ENCODE measurements around the gene MZT2A. TPM values are rescaled to one million over a fixed set of nuclear protein-coding genes. Genes with fewer than 3 reads are reported as not detected.
"Not testable (repeated sequence)": the region's sequence is repeated elsewhere in the genome, so short reads cannot be mapped to it uniquely, and the experiment has no call there.

Gene MZT2A
- total and polyA plus RNA-seq, 7 experiments from 2014 or later = 44.9 to 144 (median 110) TPM

DNA sequence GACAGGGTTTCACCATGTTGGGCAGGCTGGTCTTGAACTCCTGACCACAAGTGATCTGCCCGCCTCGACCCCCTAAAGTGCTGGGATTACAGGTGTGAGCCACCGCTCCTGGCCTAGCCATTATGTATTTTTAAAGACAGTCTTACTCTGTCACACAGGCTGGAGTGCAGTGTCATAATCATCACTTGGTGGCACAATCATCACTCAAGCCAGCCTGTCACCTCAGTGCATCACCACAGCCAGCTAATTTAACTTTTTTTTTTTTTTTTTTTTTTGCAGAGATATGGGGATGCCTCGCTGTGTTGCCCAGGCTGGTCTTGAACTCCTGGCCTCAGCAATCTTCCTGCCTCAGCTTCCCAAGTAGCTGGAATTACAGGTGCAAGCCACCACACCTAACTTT lies 11.4 kb upstream of the MZT2A start:
- H3K27me3 ChIP-seq (ENCODE audit: control insufficient read depth in 2 of 2, insufficient read depth in 2 of 2, low read length in 2 of 2); H3K9me3 Mint-ChIP-seq; H3K9me3 ChIP-seq (ENCODE audit: control insufficient read depth in 2 of 3, low read length in 3 of 3); CTCF ChIA-PET; H3K27ac ChIP-seq (ENCODE audit: low read depth, low read length); DNase-seq; H3K4me3 ChIP-seq (ENCODE audit: low read length); H3K4me1 ChIP-seq (ENCODE audit: control insufficient read depth in 2 of 2, insufficient read depth in 2 of 2, low read length in 2 of 2); H3K27me3 Mint-ChIP-seq; intact Hi-C loops (cut with micrococcal nuclease): not testable (repeated sequence)
- Mint-ChIP-seq H3K4me1 (peaks cover 0 to 22% (median 0%) of the 10 kb centered on the region in 7 donors), H3K27ac (peak overlapping the region in 1 of 9 donors; percentile 84), H3K36me3 (peaks cover 0 to 45% (median 11%) of the 10 kb centered on the region in 5 donors), H3K4me3 (peak overlapping the region in 1 of 10 donors; percentile 33)
- ATAC-seq = peak; percentile 23
- POLR2A ChIA-PET = interaction anchor here (1.3 kb wide), 1 partner anchor 11 kb away, joined by 6 read pairs; no protein-coding TSS in a partner anchor
- peaks cover 0 to 68% (median 6%) of the 10 kb centered on the region in 3 experiments for H3K36me3 ChIP-seq (ENCODE audit: control insufficient read depth in 2 of 3, insufficient read depth in 3 of 3, low read length in 3 of 3)

DNA sequence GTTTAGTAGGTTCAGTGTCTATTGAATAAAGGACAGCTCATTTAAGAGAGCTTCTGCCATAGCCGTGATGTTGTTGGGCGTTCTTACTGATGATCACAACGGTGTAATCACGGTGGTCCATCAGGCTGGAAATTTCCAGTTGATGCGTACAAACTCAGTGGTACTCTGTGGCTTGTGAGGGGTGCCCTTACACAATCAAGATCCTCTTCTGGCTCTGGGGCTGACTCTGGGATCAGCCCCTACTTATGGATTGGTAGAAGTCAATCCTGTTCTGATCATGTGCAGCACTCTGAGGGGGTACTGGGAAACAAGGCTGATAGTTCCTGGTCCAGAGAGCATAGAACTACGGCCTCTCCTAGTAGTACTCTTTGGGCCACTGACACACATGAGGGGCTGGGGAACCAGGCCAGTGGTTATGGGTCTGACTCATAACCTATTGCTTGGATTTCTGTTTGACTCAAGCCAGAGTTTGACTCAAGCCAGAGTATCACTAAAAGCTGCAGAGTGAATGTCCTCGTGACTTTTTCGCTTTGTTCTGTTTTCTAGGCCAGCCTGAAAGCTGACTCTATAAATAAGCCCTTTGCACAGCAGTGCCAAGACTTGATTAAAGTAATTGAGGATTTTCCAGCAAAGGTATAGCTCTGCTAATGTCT lies 6.2 kb upstream of the MZT2A start:
- H3K9me3 ChIP-seq (ENCODE audit: control insufficient read depth in 2 of 3, low read length in 3 of 3); H3K4me3 ChIP-seq (ENCODE audit: low read length); ATAC-seq; H3K27ac ChIP-seq (ENCODE audit: low read depth, low read length); CTCF ChIA-PET; DNase-seq; POLR2A ChIA-PET; H3K4me3 Mint-ChIP-seq; H3K9me3 Mint-ChIP-seq; H3K27me3 ChIP-seq (ENCODE audit: control insufficient read depth in 2 of 2, insufficient read depth in 2 of 2, low read length in 2 of 2); H3K4me1 ChIP-seq (ENCODE audit: control insufficient read depth in 2 of 2, insufficient read depth in 2 of 2, low read length in 2 of 2); H3K27me3 Mint-ChIP-seq: not testable (repeated sequence)
- intact Hi-C loops (cut with micrococcal nuclease) = loop anchor here (10.0 kb wide), 2 partner anchors 674 to 1124 kb away; no protein-coding TSS in a partner anchor
- peaks cover 10 to 40% (median 24%) of the 10 kb centered on the region in 7 donors for H3K4me1 Mint-ChIP-seq
- H3K27ac Mint-ChIP-seq = peak overlapping the region in 1 of 9 donors; percentile 34
- peaks cover 5 to 28% (median 5%) of the 10 kb centered on the region in 5 donors for H3K36me3 Mint-ChIP-seq
- H3K36me3 ChIP-seq (ENCODE audit: control insufficient read depth in 2 of 3, insufficient read depth in 3 of 3, low read length in 3 of 3) = peaks cover 0 to 41% (median 0%) of the 10 kb centered on the region in 3 experiments

DNA sequence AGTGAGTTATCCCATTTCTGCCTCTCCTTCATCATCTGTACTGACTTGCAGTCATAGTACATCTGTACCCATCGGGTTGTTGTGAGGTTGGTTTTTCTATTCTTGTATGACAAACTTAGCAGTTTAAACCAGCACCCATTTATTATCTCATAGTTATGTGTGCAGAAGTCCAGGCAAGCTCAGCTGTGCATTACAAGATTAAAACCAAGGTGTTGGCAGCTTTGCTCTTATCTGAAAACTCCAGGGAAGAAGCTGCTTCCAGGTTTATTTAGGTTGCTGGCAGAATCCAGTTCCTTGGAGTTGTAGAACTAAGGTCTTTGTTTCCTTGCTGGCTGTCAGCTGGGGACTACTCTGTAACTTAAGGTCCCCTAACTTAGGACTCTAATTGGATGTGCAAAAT lies 3.3 kb upstream of the MZT2A start:
- POLR2A ChIA-PET; H3K9me3 ChIP-seq (ENCODE audit: control insufficient read depth in 2 of 3, low read length in 3 of 3); CTCF ChIA-PET; ATAC-seq; H3K27me3 ChIP-seq (ENCODE audit: control insufficient read depth in 2 of 2, insufficient read depth in 2 of 2, low read length in 2 of 2); H3K27me3 Mint-ChIP-seq; DNase-seq; H3K9me3 Mint-ChIP-seq; H3K27ac ChIP-seq (ENCODE audit: low read depth, low read length); H3K4me3 ChIP-seq (ENCODE audit: low read length): not testable (repeated sequence)
- intact Hi-C loops (cut with micrococcal nuclease) = loop anchor here (10.0 kb wide), 2 partner anchors 671 to 1121 kb away; no protein-coding TSS in a partner anchor
- Histone ChIP-seq H3K36me3 (ENCODE audit: control insufficient read depth in 2 of 3, insufficient read depth in 3 of 3, low read length in 3 of 3) (peaks cover 0 to 27% (median 0%) of the 10 kb centered on the region in 3 experiments), H3K4me1 (ENCODE audit: control insufficient read depth in 2 of 2, insufficient read depth in 2 of 2, low read length in 2 of 2) (peaks cover 9 to 12% of the 10 kb centered on the region in 2 donors)
- Mint-ChIP-seq H3K4me1 (peaks cover 19 to 44% (median 37%) of the 10 kb centered on the region in 7 donors), H3K36me3 (peaks cover 5 to 15% (median 5%) of the 10 kb centered on the region in 5 donors), H3K27ac (peak overlapping the region in 5 of 9 donors; percentile 28 to 74 (median 63)), H3K4me3 (peak overlapping the region; percentile 33 to 93 (median 44))

DNA sequence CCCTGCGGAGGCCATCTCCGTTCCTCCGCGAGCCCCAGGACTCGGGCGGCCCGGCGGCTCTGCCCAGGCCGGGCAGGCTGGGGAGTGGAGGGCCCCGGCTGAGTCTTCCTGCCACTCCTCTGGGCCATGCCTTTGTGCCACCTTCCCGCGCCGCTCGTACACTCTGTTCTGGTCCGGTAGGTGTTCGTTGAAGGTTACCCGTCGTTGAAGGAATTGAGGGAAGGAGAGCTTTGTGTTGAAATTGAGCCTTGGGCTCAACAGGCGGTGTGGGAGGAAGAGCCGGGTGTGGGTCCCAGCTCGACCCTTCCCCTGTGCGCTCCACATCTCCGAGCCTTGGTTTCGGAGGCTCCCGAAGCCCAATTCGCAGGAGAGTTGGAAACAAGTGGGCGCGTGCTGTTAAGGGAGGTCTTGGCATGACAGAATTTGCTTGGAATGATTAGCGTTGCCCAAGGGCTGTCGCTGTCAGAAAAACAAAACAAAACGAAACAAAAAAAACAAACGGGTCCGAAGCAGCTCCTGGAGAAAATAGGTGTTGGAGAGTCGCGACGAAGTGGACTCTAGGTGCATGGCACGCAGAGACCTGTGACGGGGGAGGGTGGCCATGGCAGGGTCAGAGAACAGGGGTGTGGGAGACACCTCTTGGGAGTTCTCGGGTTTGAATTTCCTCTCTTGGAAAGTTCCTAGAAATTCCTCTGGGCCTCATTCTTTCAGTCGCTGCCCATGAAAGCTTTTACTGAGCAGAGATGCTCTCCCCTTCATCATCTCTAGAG lies 1.2 kb upstream of the MZT2A start:
- Histone ChIP-seq H3K36me3 (ENCODE audit: control insufficient read depth in 2 of 3, insufficient read depth in 3 of 3, low read length in 3 of 3) (peaks cover 0 to 24% (median 0%) of the 10 kb centered on the region in 3 experiments), H3K4me3 (ENCODE audit: low read length) (peak overlapping the region; percentile 67), H3K9me3 (ENCODE audit: control insufficient read depth in 2 of 3, low read length in 3 of 3) (no peaks in the 10 kb centered on the region), H3K27ac (ENCODE audit: low read depth, low read length) (peak overlapping the region; percentile 96), H3K4me1 (ENCODE audit: control insufficient read depth in 2 of 2, insufficient read depth in 2 of 2, low read length in 2 of 2) (peaks cover 13 to 14% of the 10 kb centered on the region in 2 donors), H3K27me3 (ENCODE audit: control insufficient read depth in 2 of 2, insufficient read depth in 2 of 2, low read length in 2 of 2) (no peaks in the 10 kb centered on the region)
- Mint-ChIP-seq H3K4me3 (peak overlapping the region; percentile 89 to 98 (median 94)), H3K36me3 (peaks cover 5 to 10% (median 5%) of the 10 kb centered on the region in 5 donors), H3K27me3 (no peaks in the 10 kb centered on the region), H3K4me1 (peaks cover 26 to 54% (median 46%) of the 10 kb centered on the region in 7 donors), H3K9me3 (peaks cover 0 to 4% (median 0%) of the 10 kb centered on the region in 11 donors), H3K27ac (peak overlapping the region; percentile 89 to 99 (median 99))
- DNase-seq (no peak), ATAC-seq (peak; percentile 27)
- POLR2A ChIA-PET = interaction anchor here (1.0 to 1.6 kb wide), 4 partner anchors 9 to 1312 kb away, joined by 3 to 6 read pairs (median 4); partner anchors contain the start of genes IMP4 and SMPD4
- intact Hi-C loops (cut with micrococcal nuclease) = loop anchor here (1.0 to 10.0 kb wide), 10 partner anchors 11 to 1151 kb away; partner anchors contain the start of genes FAM168B (in 1 of the 2) and IMP4 (in 1 of the 2)
- CTCF ChIA-PET = interaction anchor here (0.7 to 1.7 kb wide), 2 partner anchors 80 to 402 kb away, joined by 4 to 7 read pairs; no protein-coding TSS in a partner anchor

DNA sequence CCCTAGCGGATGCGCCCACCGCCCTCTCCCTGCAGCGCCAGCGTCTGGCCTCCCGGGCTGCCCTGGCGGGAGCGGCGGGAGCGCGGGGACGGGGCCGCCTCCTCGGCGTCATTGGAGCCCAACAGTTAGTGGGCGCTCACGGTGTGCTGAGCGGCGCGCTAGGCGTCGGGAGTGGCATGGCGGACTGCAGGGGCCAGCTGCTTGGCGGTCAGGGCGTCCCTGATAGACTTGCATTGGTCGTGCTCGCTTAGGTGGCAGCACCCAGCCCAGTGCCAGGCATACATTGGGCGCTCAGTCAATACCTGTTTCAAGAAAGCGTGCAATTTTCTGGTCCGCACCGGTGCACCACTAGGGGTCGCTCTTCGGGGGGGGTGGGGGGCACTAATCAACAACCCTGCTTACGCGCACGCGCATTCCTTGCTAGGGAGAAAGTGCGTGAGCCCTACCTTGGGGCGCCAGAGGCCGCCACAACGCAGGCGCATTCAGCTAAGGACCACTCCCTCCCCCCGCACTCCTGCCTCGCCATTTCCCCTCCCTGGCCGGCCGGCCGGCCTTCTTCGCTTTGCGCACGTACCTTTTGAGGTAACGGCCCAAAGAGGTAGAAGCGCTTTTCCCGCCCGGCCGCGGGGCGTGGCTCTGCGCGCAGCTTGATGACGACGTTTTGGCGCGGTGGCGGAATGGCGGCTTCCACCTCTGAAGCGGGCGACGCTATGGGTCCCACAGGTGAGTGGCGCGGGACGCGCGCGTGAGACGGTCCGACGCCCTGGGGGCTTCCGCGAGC lies 411 bp upstream of the MZT2A start:
- ChIA-PET POLR2A (interaction anchor here (0.8 to 1.6 kb wide), 7 partner anchors 10 to 1311 kb away, joined by 3 to 6 read pairs (median 3); partner anchors contain the start of genes CCDC74A, IMP4 and SMPD4), CTCF (interaction anchor here (0.7 to 1.7 kb wide), 4 partner anchors 22 to 401 kb away, joined by 3 to 7 read pairs (median 4); no protein-coding TSS in a partner anchor)
- H3K4me1 Mint-ChIP-seq = peaks cover 25 to 56% (median 42%) of the 10 kb centered on the region in 7 donors
- ATAC-seq (peak; percentile 84), DNase-seq (peak; percentile 89 to 99 (median 93))
- Histone ChIP-seq H3K4me3 (ENCODE audit: low read length) (peak overlapping the region; percentile 67), H3K9me3 (ENCODE audit: control insufficient read depth in 2 of 3, low read length in 3 of 3) (no peaks in the 10 kb centered on the region), H3K4me1 (ENCODE audit: control insufficient read depth in 2 of 2, insufficient read depth in 2 of 2, low read length in 2 of 2) (peaks cover 13 to 14% of the 10 kb centered on the region in 2 donors), H3K27ac (ENCODE audit: low read depth, low read length) (peak overlapping the region; percentile 96), H3K36me3 (ENCODE audit: control insufficient read depth in 2 of 3, insufficient read depth in 3 of 3, low read length in 3 of 3) (peaks cover 0 to 19% (median 0%) of the 10 kb centered on the region in 3 experiments), H3K27me3 (ENCODE audit: control insufficient read depth in 2 of 2, insufficient read depth in 2 of 2, low read length in 2 of 2) (no peaks in the 10 kb centered on the region)
- H3K27ac Mint-ChIP-seq = peak overlapping the region; percentile 89 to 99 (median 99)
- H3K27me3 Mint-ChIP-seq = no peaks in the 10 kb centered on the region
- H3K36me3 Mint-ChIP-seq = peaks cover 0 to 9% (median 0%) of the 10 kb centered on the region in 5 donors
- peak overlapping the region; percentile 89 to 98 (median 94) for H3K4me3 Mint-ChIP-seq
- peaks cover 0 to 4% (median 0%) of the 10 kb centered on the region in 11 donors for H3K9me3 Mint-ChIP-seq
- intact Hi-C loops (cut with micrococcal nuclease) = loop anchor here (1.0 to 10.0 kb wide), 17 partner anchors 12 to 1150 kb away; partner anchors contain the start of genes CCDC74A (in 2 of the 2), FAM168B (in 1 of the 2), IMP4 (in 1 of the 2) and PLEKHB2 (in 1 of the 2)

All from naive thymus-derived CD4-positive, alpha-beta T cell (primary cell).